Measurements from ENCODE around the gene DENND1C.

DNA sequence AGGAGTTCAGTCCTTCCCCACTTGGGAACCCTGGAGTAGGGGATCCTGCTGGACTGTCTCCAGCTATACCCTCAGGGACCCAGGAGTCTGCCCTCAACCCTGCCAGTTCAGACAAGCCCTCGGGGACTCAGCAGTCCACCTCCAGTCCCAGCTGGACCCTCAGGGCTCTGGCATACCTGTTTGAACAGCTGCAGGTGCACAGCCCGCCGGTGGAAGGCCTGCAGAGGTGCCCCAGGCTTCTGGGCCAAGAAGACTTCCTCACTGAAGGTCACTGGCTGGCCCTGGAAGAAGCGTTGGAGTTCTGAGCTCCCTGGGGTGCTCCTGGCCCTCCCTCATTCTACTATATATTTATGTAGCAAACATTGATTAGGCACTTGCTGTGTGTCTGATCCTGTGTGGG, 8.9 kb downstream of the DENND1C start:
- TF ChIP-seq ELK1 (IDR thresholded peaks at IDR 0.05; ENCODE audit: low read depth, low read length): no peak
- TF ChIP-seq, protein P1, sequence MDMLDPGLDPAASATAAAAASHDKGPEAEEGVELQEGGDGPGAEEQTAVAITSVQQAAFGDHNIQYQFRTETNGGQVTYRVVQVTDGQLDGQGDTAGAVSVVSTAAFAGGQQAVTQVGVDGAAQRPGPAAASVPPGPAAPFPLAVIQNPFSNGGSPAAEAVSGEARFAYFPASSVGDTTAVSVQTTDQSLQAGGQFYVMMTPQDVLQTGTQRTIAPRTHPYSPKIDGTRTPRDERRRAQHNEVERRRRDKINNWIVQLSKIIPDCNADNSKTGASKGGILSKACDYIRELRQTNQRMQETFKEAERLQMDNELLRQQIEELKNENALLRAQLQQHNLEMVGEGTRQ (IDR thresholded peaks at IDR 0.05): no peak

Data from A549 (cell line).